ENCODE measurements around the gene ANXA2R. TPM values are rescaled to one million over a fixed set of nuclear protein-coding genes. Genes with fewer than 3 reads are reported as not detected.
"Not testable (repeated sequence)": the region's sequence is repeated elsewhere in the genome, so short reads cannot be mapped to it uniquely, and the experiment has no call there.

Gene ANXA2R
- polyA plus RNA-seq, 1 of the 3 experiments (the other 2 are of a cell fraction): 1.9 TPM

DNA sequence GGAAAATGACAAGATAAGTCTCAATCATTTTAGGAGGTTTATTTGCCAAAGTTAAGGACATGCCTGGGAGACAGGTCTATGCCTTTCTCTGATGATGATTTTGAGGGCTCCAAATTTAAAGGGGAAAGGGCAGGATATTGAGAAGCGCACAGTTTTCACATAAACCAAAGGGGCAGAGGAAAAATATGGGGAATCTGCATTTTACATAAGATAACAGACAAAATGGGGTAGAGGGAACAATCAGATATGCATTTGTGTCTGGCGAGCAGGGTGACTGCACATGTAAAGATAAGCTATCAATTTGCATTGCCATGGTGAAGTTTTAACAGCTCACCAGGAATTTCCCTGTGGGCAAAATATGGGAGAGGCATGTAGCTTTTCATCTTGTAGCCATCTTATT, 41.2 kb upstream of the ANXA2R start:
- 78% methylated on average over 2 of the region's 2 CpGs for WGBS (ENCODE audit: low lambda C conversion rate)
- H3K4me3 ChIP-seq (ENCODE audit: low read depth in 2 of 2, low read length in 1 of 2); H3K9me2 ChIP-seq; POLR2A ChIA-PET; H3K27ac ChIP-seq (ENCODE audit: low read depth in 2 of 2, low read length in 1 of 2); H2AFZ ChIP-seq (ENCODE audit: low read depth); H3K4me1 ChIP-seq (ENCODE audit: control insufficient read depth in 1 of 2, insufficient read depth in 2 of 2, low read depth in 1 of 2, low read length in 1 of 2); H3K9me3 ChIP-seq; H3K27me3 ChIP-seq (ENCODE audit: insufficient read depth); H3K9ac ChIP-seq; H3K4me2 ChIP-seq; CTCF ChIA-PET; H4K20me1 ChIP-seq (ENCODE audit: insufficient read depth): not testable (repeated sequence)
- peaks cover 9 to 16% of the 10 kb centered on the region in 2 experiments for H3K36me3 ChIP-seq (replicated peaks in 1 of 2; ENCODE audit: control insufficient read depth in 1 of 2, insufficient read depth in 2 of 2, low read length in 1 of 2)
- DNase-seq: peak; percentile 56
- TF ChIP-seq MXI1 (IDR thresholded peaks at IDR 0.05; ENCODE audit: low read depth, low read length): 0 out of 2 replicates have a peak, but pooled peaks have one; percentile 19
- peak; percentile 89 for TF ChIP-seq GATA2 (CRISPR knock-in tag; IDR thresholded peaks at IDR 0.05)
- peak in 1 of 2 experiments; percentile 68; a peak in 2 of 4 replicates for TF ChIP-seq EP300 (IDR thresholded peaks at IDR 0.05; ENCODE audit: borderline replicate concordance in 1 of 2, low read depth in 1 of 2, low read length in 1 of 2)
- TF ChIP-seq CHD2 (IDR thresholded peaks at IDR 0.05; ENCODE audit: low read length, partially characterized antibody): peak; percentile 39
- peak; percentile 95 for TF ChIP-seq RCOR1 (IDR thresholded peaks at IDR 0.05; ENCODE audit: low read length)
- peaks cover 10% of the 10 kb centered on the region; the same call in 1 of the 2 replicates for H3K79me2 ChIP-seq (ENCODE audit: insufficient read depth)
- H3F3A ChIP-seq (replicated peaks; ENCODE audit: insufficient read depth): peaks cover 11% of the 10 kb centered on the region

DNA sequence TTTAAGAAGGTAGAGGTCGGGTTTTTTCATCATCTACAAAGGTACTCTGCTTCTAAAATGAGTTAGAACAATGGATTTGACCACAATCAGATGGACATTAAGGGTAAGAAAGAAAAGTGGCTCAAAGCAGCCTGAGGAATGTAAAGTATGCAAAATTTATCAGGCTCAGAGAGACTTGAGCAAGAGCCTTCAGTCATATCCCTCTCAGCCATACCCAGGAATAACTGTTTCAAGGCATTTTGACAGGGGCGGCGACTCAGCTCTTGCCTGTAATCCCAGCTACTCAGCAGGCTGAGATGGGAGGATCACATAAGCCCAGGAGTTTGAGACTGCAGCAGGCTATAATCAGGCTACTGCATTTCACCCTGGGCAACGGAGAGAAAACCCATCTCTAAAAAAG, 38.8 kb upstream of the ANXA2R start:
- H3K4me2 ChIP-seq: no peak overlapping the region
- peaks cover 11 to 20% of the 10 kb centered on the region in 2 experiments for H3K36me3 ChIP-seq (replicated peaks in 1 of 2; ENCODE audit: control insufficient read depth in 1 of 2, insufficient read depth in 2 of 2, low read length in 1 of 2)
- no peak for DNase-seq
- peaks cover 0 to 6% of the 10 kb centered on the region in 2 experiments; a peak in 2 of 4 replicates for H3K4me1 ChIP-seq (ENCODE audit: control insufficient read depth in 1 of 2, insufficient read depth in 2 of 2, low read depth in 1 of 2, low read length in 1 of 2)
- H3K9ac ChIP-seq: no peak overlapping the region
- WGBS (ENCODE audit: low lambda C conversion rate): 91% methylated on average over 4 of the region's 4 CpGs
- no peaks in the 10 kb centered on the region for H3K9me3 ChIP-seq
- no peaks in the 10 kb centered on the region for H4K20me1 ChIP-seq (ENCODE audit: insufficient read depth)
- H2AFZ ChIP-seq (ENCODE audit: low read depth): no peak overlapping the region
- TF ChIP-seq SIN3A (IDR thresholded peaks at IDR 0.05; ENCODE audit: borderline replicate concordance, low read depth, low read length): no peak
- TF ChIP-seq, protein P1, sequence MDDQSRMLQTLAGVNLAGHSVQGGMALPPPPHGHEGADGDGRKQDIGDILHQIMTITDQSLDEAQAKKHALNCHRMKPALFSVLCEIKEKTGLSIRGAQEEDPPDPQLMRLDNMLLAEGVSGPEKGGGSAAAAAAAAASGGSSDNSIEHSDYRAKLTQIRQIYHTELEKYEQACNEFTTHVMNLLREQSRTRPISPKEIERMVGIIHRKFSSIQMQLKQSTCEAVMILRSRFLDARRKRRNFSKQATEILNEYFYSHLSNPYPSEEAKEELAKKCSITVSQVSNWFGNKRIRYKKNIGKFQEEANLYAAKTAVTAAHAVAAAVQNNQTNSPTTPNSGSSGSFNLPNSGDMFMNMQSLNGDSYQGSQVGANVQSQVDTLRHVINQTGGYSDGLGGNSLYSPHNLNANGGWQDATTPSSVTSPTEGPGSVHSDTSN (IDR thresholded peaks at IDR 0.05): 0 out of 2 replicates have a peak, but pooled peaks have one; percentile 6
- ChIA-PET CTCF (interaction anchor here (1.3 to 1.5 kb wide), 2 partner anchors 16 to 27 kb away, joined by 4 to 5 read pairs; no protein-coding TSS in a partner anchor), POLR2A (no interaction called here)
- H3K27me3 ChIP-seq (ENCODE audit: insufficient read depth): no peaks in the 10 kb centered on the region
- no peak overlapping the region; a peak in 1 of 4 replicates for H3K27ac ChIP-seq (ENCODE audit: low read depth in 2 of 2, low read length in 1 of 2)
- no peak overlapping the region for H3K4me3 ChIP-seq (ENCODE audit: low read depth in 2 of 2, low read length in 1 of 2)
- H3K79me2 ChIP-seq (ENCODE audit: insufficient read depth): peaks cover 10% of the 10 kb centered on the region; the same call in 1 of the 2 replicates
- H3F3A ChIP-seq (replicated peaks; ENCODE audit: insufficient read depth): peaks cover 5% of the 10 kb centered on the region
- no peaks in the 10 kb centered on the region for H3K9me2 ChIP-seq

DNA sequence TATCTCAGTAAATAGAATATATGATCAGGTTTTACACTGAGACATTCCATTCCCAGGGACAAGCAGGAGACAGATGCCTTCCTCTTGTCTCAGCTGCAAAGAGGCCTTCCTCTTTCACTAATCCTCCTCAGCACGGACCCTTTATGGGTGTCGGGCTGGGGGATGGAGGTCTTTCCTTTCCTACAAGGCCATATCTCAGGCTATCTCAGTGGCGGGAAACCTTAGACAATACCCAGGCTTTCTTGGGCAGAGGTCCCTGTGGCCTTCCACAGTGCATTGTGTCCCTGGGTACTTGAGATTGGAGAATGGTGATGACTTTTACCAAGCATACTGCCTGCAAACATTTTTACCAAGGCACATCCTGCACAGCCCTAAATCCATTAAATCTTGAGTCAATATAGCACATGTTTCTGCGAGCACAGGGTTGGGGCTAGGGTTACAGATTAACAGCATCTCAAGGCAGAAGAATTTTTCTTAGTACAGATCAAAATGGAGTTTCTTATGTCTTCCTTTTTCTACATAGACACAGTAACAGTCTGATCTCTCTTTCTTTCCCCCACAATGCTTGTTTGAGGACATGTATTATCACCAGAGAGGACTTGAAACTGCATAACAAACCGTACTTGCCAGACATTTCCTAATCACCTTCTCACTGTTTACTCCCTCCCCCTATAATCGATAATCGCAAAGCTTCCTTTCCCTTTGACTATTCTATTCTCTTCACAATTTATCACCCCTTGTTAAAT, 37.5 kb upstream of the ANXA2R start:
- 91% methylated on average over 7 of the region's 7 CpGs for WGBS (ENCODE audit: low lambda C conversion rate)
- CTCF ChIA-PET: not testable (repeated sequence)

More for the DNA sequence above, 37.5 kb upstream of the ANXA2R start:
- H3K4me2 ChIP-seq; DNase-seq; POLR2A ChIA-PET; H4K20me1 ChIP-seq (ENCODE audit: insufficient read depth); H3K4me3 ChIP-seq (ENCODE audit: low read depth in 2 of 2, low read length in 1 of 2); H3K9me3 ChIP-seq; H3K9ac ChIP-seq; H3K27me3 ChIP-seq (ENCODE audit: insufficient read depth); H3K9me2 ChIP-seq; H3K4me1 ChIP-seq (ENCODE audit: control insufficient read depth in 1 of 2, insufficient read depth in 2 of 2, low read depth in 1 of 2, low read length in 1 of 2); H3F3A ChIP-seq (replicated peaks; ENCODE audit: insufficient read depth); H2AFZ ChIP-seq (ENCODE audit: low read depth); H3K27ac ChIP-seq (ENCODE audit: low read depth in 2 of 2, low read length in 1 of 2): not testable (repeated sequence)
- H3K36me3 ChIP-seq (replicated peaks in 1 of 2; ENCODE audit: control insufficient read depth in 1 of 2, insufficient read depth in 2 of 2, low read length in 1 of 2): peaks cover 11 to 20% of the 10 kb centered on the region in 2 experiments
- H3K79me2 ChIP-seq (ENCODE audit: insufficient read depth): peaks cover 10% of the 10 kb centered on the region
